SK-N-SH treated with all-trans-retinoic acid at 6 μM for 48 hours (cell line): ENCODE measurements around the gene INSRR.

Experiments used
- ARNTL ChIP-seq: fragments of 450-650 bp; formaldehyde crosslinking; IDR thresholded peaks from 2 replicates; pipeline ENCODE4 v1.5.0; 2020; ENCODE audit warnings: low read depth, mild to moderate bottlenecking, moderate library complexity, borderline replicate concordance
- CSRNP3 ChIP-seq: fragments of 250-450 bp; sonication (Bioruptor Pico); IDR thresholded peaks from 2 replicates; pipeline ENCODE4 v1.5.1; 2021; ENCODE audit warnings: mild to moderate bottlenecking, moderate library complexity
- ESRRG ChIP-seq: fragments of 250-450 bp; sonication (Bioruptor Pico); IDR thresholded peaks from 2 replicates; pipeline ENCODE4 v1.6.1; 2021; ENCODE audit warnings: mild to moderate bottlenecking
- PATZ1 ChIP-seq: fragments of 250-450 bp; sonication (Bioruptor Pico); IDR thresholded peaks from 2 replicates; pipeline ENCODE4 v1.8.0; 2020; ENCODE audit warnings: mild to moderate bottlenecking, moderate library complexity, borderline replicate concordance

- TF ChIP-seq CSRNP3 (CRISPR knock-in tag): no peak
- TF ChIP-seq ESRRG (CRISPR knock-in tag): no peak
- no peak for TF ChIP-seq ARNTL (CRISPR knock-in tag)
- no peak for TF ChIP-seq PATZ1 (CRISPR knock-in tag)
These were observed 18.0 kb downstream of the INSRR start for GRCh38 chr1:156840898-156841279.
